ENCODE measurements around the gene PIGK.

The PIGK gene

GRCh38 chr1:77040826-77041225, 178.4 kb downstream of the PIGK start:
- in situ Hi-C loops (cut with MboI; ENCODE audit: low sequenced_read_pairs): no loop called here

GRCh38 chr1:77039739-77040138, 179.5 kb downstream of the PIGK start:
- in situ Hi-C loops (cut with MboI; ENCODE audit: low sequenced_read_pairs): no loop called here

- in situ Hi-C loops (cut with MboI; ENCODE audit: low sequenced_read_pairs): no loop called here
These were observed 180.1 kb downstream of the PIGK start for GRCh38 chr1:77039111-77039510.
